HEK293 (cell line): ENCODE measurements around the gene SYT14.
"Not testable (repeated sequence)": the region's sequence is repeated elsewhere in the genome, so short reads cannot be mapped to it uniquely, and the experiment has no call there.

Source experiments
- CTCF ChIA-PET: fragments of 350-600 bp; formaldehyde crosslinking; extraction: SDS; loops from one replicate; lab custom pipeline; 2021; ENCODE audit warnings: antibody characterized with exemption; lab: Yijun Ruan, JAX
- POLR2A ChIA-PET: fragments of 300-600 bp; formaldehyde crosslinking; extraction: SDS; loops from one replicate; lab custom pipeline; 2020; ENCODE audit warnings: antibody characterized with exemption, inconsistent platforms; lab: Yijun Ruan, JAX
- H3K27ac ChIP-seq: fragments of 200-500 bp; sonication (Bioruptor generic); 2 replicates; pipeline ENCODE4 v1.5.1; 2014; ENCODE audit warnings: low read depth, low read length, control low read depth, inconsistent platforms; ENCODE audit errors: extremely low read depth
- H3K36me3 ChIP-seq, 2 experiments: fragments of 200-500 bp in 1 of 2; sonication (Bioruptor generic) in 1 of 2; 1 replicate in 1 of 2; 2 replicates in 1 of 2; pipeline ENCODE4 v1.5.1; 2014 to 2017; ENCODE audit warnings: inconsistent platforms in 2 of 2, low read length in 2 of 2; ENCODE audit not compliant: control insufficient read depth in 2 of 2, insufficient read depth in 1 of 2
- H3K4me1 ChIP-seq: fragments of 200-500 bp; sonication (Bioruptor generic); 2 replicates; pipeline ENCODE4 v1.5.1; 2014; ENCODE audit warnings: mild to moderate bottlenecking, low read length, inconsistent platforms; ENCODE audit not compliant: control insufficient read depth, insufficient read depth
- H3K4me3 ChIP-seq: 2 replicates; pipeline ENCODE4 v1.5.1; 2011; ENCODE audit warnings: low read depth, mild to moderate bottlenecking, control low read depth, low read length, moderate library complexity
- H3K9me3 ChIP-seq: fragments of 200-500 bp; sonication (Bioruptor generic); 2 replicates; pipeline ENCODE4 v1.5.1; 2014; ENCODE audit warnings: low read depth, low read length, inconsistent platforms; ENCODE audit not compliant: control insufficient read depth, insufficient read depth
- GLIS1 ChIP-seq: fragments of 450-650 bp; formaldehyde crosslinking; IDR thresholded peaks from 2 replicates; pipeline ENCODE4 v1.5.1; 2016; ENCODE audit warnings: missing biosample characterization, missing genetic modification characterization
- ZFHX2 ChIP-seq: fragments of 450-650 bp; formaldehyde crosslinking; conservative IDR thresholded peaks from 2 replicates; pipeline ENCODE4 v1.5.1; 2016; ENCODE audit warnings: missing biosample characterization, missing genetic modification characterization
- ZNF10 ChIP-seq: fragments of 450-650 bp; formaldehyde crosslinking; IDR thresholded peaks from 2 replicates; pipeline ENCODE4 v1.5.1; 2017; ENCODE audit warnings: missing biosample characterization, missing genetic modification characterization
- ZNF202 ChIP-seq: fragments of 450-650 bp; formaldehyde crosslinking; IDR thresholded peaks from 2 replicates; pipeline ENCODE4 v1.5.1; 2016; ENCODE audit warnings: missing biosample characterization, missing genetic modification characterization, borderline replicate concordance
- ZNF223 ChIP-seq: fragments of 450-650 bp; formaldehyde crosslinking; IDR thresholded peaks from 2 replicates; pipeline ENCODE4 v1.5.1; 2016; ENCODE audit warnings: missing biosample characterization, missing genetic modification characterization
- ZNF302 ChIP-seq: fragments of 450-650 bp; formaldehyde crosslinking; IDR thresholded peaks from 2 replicates; pipeline ENCODE4 v1.5.1; 2016; ENCODE audit warnings: missing biosample characterization, missing genetic modification characterization, low read depth
- ZNF473 ChIP-seq: fragments of 450-650 bp; formaldehyde crosslinking; IDR thresholded peaks from 2 replicates; pipeline ENCODE4 v1.5.1; 2017; ENCODE audit warnings: missing biosample characterization, missing genetic modification characterization
- ZNF521 ChIP-seq: fragments of 450-650 bp; formaldehyde crosslinking; IDR thresholded peaks from 2 replicates; pipeline ENCODE4 v1.5.1; 2017; ENCODE audit warnings: missing biosample characterization, mild to moderate bottlenecking, missing genetic modification characterization
- ZNF585B ChIP-seq: fragments of 450-650 bp; formaldehyde crosslinking; IDR thresholded peaks from 2 replicates; pipeline ENCODE4 v1.5.1; 2016; ENCODE audit warnings: missing biosample characterization, missing genetic modification characterization
- ZNF596 ChIP-seq: fragments of 450-650 bp; IDR thresholded peaks from 2 replicates; pipeline ENCODE4 v1.5.0; 2018; ENCODE audit warnings: missing biosample characterization, mild to moderate bottlenecking, missing genetic modification characterization, moderate library complexity
- ZNF623 ChIP-seq: fragments of 450-650 bp; formaldehyde crosslinking; IDR thresholded peaks from 2 replicates; pipeline ENCODE4 v1.5.1; 2016; ENCODE audit warnings: missing biosample characterization, missing genetic modification characterization
- ZNF660 ChIP-seq: fragments of 450-650 bp; IDR thresholded peaks from 2 replicates; pipeline ENCODE4 v1.5.1; 2018; ENCODE audit warnings: missing biosample characterization, mild to moderate bottlenecking, missing genetic modification characterization
- ZNF707 ChIP-seq: fragments of 450-650 bp; formaldehyde crosslinking; IDR thresholded peaks from 2 replicates; pipeline ENCODE4 v1.5.1; 2016; ENCODE audit warnings: missing biosample characterization, missing genetic modification characterization
- ZNF747 ChIP-seq: fragments of 450-650 bp; formaldehyde crosslinking; IDR thresholded peaks from 2 replicates; pipeline ENCODE4 v1.5.1; 2016; ENCODE audit warnings: missing biosample characterization, missing genetic modification characterization
- ZNF785 ChIP-seq: fragments of 450-650 bp; formaldehyde crosslinking; IDR thresholded peaks from 2 replicates; pipeline ENCODE4 v1.5.1; 2016; ENCODE audit warnings: missing biosample characterization, missing genetic modification characterization
- TF ChIP-seq, protein P1 (sequence below): fragments of 450-650 bp; formaldehyde crosslinking; IDR thresholded peaks from 2 replicates; pipeline ENCODE4 v1.5.1; 2016; ENCODE audit warnings: missing biosample characterization, missing genetic modification characterization, borderline replicate concordance
- TF ChIP-seq, protein P2 (sequence below): fragments of 450-650 bp; formaldehyde crosslinking; IDR thresholded peaks from 2 replicates; pipeline ENCODE4 v1.5.1; 2016; ENCODE audit warnings: missing biosample characterization, missing genetic modification characterization
- TF ChIP-seq, protein P3 (sequence below): fragments of 450-650 bp; formaldehyde crosslinking; IDR thresholded peaks from 2 replicates; pipeline ENCODE4 v1.5.1; 2016; ENCODE audit warnings: missing biosample characterization, missing genetic modification characterization
- TF ChIP-seq, protein P4 (sequence below): fragments of 450-650 bp; formaldehyde crosslinking; IDR thresholded peaks from 2 replicates; pipeline ENCODE4 v1.5.1; 2016; ENCODE audit warnings: missing biosample characterization, missing genetic modification characterization

The SYT14 gene

DNA sequence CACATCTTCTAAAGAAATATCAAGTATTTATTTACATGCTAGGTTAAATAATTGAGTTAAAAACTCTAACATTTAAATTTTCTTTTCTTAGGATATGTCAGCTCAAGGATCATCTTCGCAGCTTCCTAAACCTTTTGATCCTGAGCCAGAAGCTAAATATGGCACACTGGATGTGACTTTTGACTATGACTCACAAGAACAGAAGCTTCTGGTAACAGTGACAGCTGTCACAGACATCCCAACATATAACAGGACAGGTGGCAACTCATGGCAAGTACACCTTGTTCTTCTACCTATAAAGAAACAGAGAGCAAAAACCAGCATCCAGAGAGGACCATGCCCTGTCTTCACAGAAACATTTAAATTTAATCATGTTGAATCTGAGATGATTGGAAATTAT lies 161.9 kb downstream of the SYT14 start:
- Histone ChIP-seq H3K36me3 (no peaks in the 10 kb centered on the region), H3K9me3 (no peaks in the 10 kb centered on the region), H3K4me1 (no peaks in the 10 kb centered on the region), H3K4me3 (no peak overlapping the region), H3K27ac (no peak overlapping the region)
- ChIA-PET POLR2A (no interaction called here), CTCF (no interaction called here)
- TF ChIP-seq, protein P1, sequence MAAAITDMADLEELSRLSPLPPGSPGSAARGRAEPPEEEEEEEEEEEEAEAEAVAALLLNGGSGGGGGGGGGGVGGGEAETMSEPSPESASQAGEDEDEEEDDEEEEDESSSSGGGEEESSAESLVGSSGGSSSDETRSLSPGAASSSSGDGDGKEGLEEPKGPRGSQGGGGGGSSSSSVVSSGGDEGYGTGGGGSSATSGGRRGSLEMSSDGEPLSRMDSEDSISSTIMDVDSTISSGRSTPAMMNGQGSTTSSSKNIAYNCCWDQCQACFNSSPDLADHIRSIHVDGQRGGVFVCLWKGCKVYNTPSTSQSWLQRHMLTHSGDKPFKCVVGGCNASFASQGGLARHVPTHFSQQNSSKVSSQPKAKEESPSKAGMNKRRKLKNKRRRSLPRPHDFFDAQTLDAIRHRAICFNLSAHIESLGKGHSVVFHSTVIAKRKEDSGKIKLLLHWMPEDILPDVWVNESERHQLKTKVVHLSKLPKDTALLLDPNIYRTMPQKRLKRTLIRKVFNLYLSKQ, result no peak
- TF ChIP-seq, protein P2, sequence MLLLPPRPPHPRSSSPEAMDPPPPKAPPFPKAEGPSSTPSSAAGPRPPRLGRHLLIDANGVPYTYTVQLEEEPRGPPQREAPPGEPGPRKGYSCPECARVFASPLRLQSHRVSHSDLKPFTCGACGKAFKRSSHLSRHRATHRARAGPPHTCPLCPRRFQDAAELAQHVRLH, result no peak
- TF ChIP-seq ZNF585B (tag by site-specific recombination) (no peak), ZNF202 (no peak), ZNF10 (tag by site-specific recombination) (no peak), GLIS1 (tag by site-specific recombination) (no peak), ZNF473 (no peak), ZNF747 (tag by site-specific recombination) (no peak), ZNF596 (tag by site-specific recombination) (no peak), ZNF623 (tag by site-specific recombination) (no peak), ZNF785 (tag by site-specific recombination) (no peak), ZNF302 (tag by site-specific recombination) (no peak), ZNF660 (tag by site-specific recombination) (no peak), ZFHX2 (tag by site-specific recombination) (no peak)
- TF ChIP-seq, protein P3, sequence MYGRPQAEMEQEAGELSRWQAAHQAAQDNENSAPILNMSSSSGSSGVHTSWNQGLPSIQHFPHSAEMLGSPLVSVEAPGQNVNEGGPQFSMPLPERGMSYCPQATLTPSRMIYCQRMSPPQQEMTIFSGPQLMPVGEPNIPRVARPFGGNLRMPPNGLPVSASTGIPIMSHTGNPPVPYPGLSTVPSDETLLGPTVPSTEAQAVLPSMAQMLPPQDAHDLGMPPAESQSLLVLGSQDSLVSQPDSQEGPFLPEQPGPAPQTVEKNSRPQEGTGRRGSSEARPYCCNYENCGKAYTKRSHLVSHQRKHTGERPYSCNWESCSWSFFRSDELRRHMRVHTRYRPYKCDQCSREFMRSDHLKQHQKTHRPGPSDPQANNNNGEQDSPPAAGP (tag by site-specific recombination), result no peak
- TF ChIP-seq, protein P4, sequence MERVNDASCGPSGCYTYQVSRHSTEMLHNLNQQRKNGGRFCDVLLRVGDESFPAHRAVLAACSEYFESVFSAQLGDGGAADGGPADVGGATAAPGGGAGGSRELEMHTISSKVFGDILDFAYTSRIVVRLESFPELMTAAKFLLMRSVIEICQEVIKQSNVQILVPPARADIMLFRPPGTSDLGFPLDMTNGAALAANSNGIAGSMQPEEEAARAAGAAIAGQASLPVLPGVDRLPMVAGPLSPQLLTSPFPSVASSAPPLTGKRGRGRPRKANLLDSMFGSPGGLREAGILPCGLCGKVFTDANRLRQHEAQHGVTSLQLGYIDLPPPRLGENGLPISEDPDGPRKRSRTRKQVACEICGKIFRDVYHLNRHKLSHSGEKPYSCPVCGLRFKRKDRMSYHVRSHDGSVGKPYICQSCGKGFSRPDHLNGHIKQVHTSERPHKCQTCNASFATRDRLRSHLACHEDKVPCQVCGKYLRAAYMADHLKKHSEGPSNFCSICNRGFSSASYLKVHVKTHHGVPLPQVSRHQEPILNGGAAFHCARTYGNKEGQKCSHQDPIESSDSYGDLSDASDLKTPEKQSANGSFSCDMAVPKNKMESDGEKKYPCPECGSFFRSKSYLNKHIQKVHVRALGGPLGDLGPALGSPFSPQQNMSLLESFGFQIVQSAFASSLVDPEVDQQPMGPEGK, result no peak

DNA sequence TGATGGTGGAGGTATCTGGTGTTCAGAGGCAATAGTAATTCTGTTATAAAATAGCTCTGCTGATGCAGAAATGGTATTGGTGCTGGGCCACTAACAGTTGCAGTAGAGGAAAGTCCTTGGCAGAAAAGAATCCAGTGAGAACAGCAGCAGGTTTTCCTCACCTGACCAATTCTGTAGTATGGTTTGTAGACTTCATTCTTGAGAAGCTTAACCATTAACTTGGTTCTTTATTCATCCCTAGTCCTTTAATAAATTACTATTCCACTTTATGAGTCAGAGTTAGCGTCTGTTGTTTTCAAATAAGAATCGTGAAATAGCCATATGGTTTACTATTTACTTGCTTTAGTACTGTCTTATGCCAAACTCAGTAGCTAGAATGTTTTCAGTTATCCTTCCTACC lies 166.1 kb downstream of the SYT14 start:
- H3K4me3 ChIP-seq, result no peak overlapping the region
- ChIA-PET POLR2A (no interaction called here), CTCF (interaction anchor here (0.6 kb wide), 2 partner anchors 71 to 713 kb away, joined by 3 to 4 read pairs; no protein-coding TSS in a partner anchor)
- no peaks in the 10 kb centered on the region for H3K36me3 ChIP-seq
- no peaks in the 10 kb centered on the region for H3K9me3 ChIP-seq
- H3K4me1 ChIP-seq, result no peaks in the 10 kb centered on the region
- no peak overlapping the region for H3K27ac ChIP-seq
- TF ChIP-seq ZNF707 (tag by site-specific recombination) (no peak), ZNF521 (no peak), ZNF223 (tag by site-specific recombination) (no peak)

DNA sequence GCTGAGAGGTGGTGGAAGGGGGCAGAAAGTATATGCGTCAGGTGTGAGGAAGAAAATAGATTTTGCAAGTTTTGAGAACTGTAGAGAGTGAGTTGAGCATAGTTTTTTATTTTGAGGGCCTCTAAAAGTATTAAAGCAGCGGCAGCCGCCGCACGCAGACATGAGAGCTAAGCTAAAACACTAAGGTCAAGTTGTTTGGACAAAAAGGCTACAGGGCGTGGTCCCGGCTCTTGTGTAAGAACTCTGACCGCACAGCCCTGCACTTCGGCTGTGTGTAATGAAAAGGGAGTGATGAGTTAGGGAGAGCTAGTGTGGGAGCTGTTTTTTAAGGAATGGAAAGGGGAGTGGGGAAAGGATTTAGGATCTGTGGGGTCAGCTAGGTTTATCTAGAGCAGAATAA lies 174.9 kb downstream of the SYT14 start:
- H3K36me3 ChIP-seq, H3K9me3 ChIP-seq, H3K4me1 ChIP-seq, H3K27ac ChIP-seq, CTCF ChIA-PET, POLR2A ChIA-PET, H3K4me3 ChIP-seq: not testable (repeated sequence)
